HG03135 (cell line): ENCODE data around the gene SLC22A23.

Experiments used
- ATAC-seq: cut with Tn5 transposase; IDR thresholded peaks from one replicate; pipeline ENCODE4 v1.9.1; 2021; ENCODE audit warnings: mild to moderate bottlenecking, moderate library complexity; ENCODE audit not compliant: unreplicated experiment

Gene SLC22A23

DNA sequence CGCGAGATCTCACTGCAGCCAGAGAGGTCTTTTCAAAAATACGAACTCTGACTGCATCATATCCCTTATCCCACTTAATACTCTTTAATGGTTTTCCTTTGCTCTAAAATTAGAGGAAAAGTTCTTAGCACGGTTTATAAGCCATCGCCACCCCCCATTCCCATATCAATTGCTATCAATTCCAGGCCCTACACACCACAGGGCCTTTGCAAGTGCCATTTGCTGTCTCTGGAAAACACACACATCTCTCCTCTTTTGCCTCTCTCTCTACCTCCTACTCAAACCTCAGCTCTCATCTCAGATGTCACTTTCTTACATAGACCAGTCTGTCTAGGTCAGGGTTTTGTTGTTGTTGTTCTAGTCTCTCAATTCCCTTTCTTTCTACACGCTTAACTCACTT, 9.8 kb downstream of the SLC22A23 start:
- no peak for ATAC-seq

GRCh38 chr6:3446184-3446583, 10.7 kb downstream of the SLC22A23 start:
- ATAC-seq = no peak

GRCh38 chr6:3444276-3445088, 12.4 kb downstream of the SLC22A23 start:
- no peak for ATAC-seq

DNA sequence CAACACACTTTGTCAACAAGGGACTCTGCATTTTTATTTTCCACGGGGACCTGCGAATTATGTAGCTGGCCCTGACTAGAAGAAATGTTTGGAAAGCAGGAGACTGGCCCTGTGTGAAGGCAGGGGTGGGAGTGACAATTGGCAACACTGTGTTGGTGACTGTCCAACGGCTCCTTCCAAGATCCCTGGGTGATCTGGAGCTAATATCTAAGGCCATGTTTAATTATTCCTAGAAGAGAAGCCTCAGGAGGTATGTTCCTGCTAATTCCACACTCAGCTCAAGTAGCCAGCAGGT, 13.7 kb downstream of the SLC22A23 start:
- ATAC-seq = no peak

DNA sequence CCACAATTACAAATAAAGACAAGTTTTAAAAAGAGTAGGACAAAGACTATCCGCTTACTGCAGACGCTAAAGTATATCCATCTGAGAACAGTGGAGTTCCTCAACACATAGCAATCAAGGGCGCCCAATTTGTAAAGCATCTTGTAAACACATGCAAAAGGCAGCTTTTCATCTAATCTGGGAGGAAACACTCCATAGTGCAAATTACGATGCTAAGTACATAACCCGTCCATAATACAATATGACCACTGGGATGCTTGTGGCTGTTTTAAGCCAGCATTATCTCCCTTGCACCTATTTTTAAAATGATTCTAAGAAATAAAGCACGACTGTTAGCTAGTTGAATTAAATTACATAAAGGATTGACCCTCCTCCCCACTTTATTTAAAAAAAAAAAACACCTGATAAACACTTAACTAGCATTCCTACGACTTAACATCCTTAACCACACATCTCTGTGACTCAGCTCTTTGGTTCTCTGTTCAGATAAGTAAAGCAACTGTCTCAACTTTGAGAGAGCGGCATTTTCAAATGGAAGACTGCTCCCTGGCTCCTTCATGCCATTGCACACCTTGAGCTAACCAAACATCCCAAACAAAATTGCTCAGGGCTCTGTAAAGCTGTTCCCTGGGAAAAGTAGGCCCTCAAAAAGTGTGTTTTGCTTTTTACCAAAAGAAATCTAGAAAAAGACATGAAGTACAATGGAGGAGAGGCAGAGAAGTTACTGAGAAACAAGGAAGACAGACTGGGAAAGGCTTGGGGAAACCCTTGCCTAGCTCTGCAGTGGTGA, 14.2 kb downstream of the SLC22A23 start:
- ATAC-seq = no peak

- no peak for ATAC-seq
These were observed 15.9 kb downstream of the SLC22A23 start for GRCh38 chr6:3440911-3441310.

DNA sequence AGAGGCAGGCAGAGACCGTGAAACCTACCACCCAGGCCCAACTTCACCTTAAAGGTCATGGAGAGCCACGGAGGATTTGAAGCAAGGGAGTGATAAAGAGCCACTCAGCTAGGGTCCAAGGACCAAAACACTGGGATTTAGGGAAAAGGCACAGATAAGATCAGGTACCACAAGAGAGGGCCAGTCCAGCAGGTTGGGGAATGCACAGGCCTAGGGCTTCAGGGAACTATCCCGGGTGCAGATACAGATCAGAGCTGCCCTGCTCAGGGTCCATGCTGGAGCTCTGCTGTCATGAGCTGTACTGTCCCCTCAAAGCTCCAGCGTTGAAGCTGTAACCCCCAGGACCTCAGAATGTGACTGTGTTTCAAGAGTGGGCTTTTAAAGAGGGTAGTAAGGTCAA, 16.9 kb downstream of the SLC22A23 start:
- no peak for ATAC-seq

DNA sequence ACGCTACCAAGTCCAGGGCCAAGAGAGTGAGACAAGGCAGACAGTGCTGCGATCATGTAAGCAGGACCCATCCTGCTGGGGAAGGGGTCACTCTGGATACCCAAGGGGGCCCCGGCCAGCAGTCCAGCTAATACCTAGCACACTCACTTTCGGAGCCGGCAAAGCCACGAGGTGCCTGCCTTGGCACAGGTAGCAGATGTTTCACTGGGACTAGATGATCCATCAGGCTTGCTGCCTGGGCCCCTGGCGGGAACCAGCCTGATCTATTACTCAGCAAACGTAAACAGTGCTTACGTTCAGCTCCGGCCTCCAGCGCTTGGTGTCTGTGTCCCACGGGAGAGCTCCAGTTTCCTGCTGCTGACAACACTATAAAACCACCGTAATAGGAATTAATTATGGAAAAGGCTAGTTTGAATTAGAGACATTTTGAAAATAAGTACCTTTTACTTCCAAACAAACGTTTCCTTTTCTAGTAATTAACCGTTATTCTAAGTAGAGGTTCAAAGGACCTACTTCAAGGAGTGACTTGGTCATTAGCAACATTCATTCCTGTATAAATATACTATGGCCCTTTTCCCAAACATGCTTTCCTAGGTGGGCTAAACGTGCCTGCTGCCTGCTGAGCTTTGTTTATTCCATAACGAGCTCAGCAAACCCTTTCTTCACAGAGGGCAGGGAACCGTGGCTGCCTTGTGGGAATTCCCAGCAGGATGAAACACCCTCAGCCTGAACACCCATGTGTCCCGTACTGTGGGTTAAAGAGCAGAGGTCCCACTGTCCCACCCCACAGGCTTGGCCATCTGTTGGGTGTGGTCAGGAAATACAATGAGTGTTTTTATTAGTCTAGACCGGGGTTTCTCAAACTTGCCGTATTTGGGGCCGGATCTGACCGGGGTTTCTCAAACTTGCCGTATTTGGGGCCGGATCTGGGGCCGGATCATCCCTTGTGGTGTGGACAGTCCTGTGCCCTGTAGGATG, 18.4 kb downstream of the SLC22A23 start:
- ATAC-seq = no peak

GRCh38 chr6:3433005-3433404, 23.8 kb downstream of the SLC22A23 start:
- ATAC-seq = no peak

DNA sequence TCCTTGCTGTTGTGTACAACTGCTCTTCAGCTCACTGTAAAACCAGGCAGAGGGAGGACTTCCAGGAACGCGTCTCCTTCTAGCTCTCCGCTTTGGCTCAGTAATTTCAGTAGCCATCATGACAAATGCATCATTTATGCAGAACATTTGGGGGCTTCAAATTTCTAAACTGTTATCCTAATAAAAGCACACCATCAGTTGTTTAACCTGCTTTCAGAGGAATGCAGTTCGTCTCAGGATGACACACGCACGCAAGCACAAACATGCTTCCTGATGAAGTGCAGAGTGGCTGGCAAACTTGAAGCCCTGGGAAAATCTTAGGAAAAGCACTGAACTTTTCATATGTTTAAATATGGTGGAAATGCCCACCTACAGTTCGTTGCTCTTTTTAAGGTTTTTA, 24.4 kb downstream of the SLC22A23 start:
- no peak for ATAC-seq

GRCh38 chr6:3431994-3432393, 24.9 kb downstream of the SLC22A23 start:
- ATAC-seq = no peak

- ATAC-seq = no peak
These were observed 27.6 kb downstream of the SLC22A23 start for GRCh38 chr6:3429211-3429610.

GRCh38 chr6:3428700-3429099, 28.1 kb downstream of the SLC22A23 start:
- no peak for ATAC-seq

DNA sequence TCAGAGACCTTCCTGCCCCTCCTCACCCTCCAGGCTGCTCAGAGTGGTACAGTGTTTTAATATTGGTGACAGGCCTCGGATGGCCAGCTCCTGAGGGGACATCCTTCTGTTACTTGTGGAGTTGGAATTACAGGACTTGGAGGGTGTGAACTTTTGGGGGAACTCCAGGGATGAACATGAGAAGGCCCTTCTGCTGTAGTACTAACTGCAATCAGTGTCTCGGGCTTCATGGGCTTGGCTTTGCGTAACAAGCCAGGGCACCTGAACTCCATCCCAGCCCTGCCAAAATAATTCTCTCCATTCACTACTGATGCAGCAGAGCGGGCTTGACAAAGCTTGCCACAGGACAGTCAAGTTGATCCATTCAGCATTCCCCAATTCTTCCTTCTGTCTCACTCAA, 28.6 kb downstream of the SLC22A23 start:
- no peak for ATAC-seq

DNA sequence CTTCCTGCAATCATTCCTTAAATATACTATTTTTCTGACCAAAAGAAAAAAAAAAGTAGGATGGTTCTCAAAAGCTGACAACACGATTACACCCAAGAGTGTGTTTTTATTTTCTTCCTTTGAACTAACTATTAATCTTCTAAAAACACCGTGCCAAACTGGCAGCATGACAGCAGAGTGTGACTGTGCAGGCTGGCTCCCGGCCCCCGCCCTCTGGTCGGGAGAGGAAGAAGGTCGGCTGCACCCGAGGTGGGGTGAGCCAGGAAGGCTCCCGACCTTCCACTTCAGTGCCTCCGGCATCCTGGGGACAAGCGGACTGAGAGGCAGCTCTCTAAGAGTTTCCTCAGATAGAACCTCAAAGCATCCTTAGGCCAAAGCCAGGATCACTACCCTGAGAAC, 29.2 kb downstream of the SLC22A23 start:
- no peak for ATAC-seq

DNA sequence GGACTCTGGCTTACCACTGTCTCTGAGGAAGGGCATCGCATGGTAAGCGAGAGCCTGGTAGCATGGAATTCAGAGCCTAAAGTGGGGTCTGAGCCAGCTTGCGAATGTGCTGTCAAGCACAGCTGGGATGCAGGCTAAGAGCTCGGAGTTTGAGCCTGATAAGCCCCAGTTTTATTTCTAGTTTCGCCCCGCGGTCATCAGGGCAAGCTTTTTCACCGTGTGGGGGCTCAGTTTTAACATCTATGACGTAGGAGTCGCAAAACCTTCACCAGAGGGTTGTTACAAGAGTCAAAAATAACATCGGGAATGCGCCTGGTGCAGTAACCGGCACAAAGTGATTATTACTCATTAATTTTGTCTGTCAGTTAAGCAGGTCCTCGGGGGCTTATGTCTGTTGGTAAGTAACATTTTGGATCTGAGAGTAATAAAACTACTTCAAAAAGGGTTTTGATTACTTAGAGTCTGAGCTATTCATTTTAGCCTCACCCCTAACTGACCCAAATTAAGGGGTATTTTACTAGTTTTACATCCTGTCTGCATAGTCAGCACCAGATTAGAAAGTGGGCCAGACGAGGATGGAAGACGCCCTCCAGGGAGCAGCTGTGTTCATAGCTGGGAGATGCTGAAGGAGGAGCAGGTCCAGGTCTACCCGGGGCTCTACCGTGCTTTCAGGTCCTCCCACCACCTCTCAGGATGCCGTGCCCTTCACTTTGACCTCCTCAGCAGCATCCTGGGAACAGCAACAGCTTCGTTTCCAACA, 29.7 kb downstream of the SLC22A23 start:
- ATAC-seq = no peak

DNA sequence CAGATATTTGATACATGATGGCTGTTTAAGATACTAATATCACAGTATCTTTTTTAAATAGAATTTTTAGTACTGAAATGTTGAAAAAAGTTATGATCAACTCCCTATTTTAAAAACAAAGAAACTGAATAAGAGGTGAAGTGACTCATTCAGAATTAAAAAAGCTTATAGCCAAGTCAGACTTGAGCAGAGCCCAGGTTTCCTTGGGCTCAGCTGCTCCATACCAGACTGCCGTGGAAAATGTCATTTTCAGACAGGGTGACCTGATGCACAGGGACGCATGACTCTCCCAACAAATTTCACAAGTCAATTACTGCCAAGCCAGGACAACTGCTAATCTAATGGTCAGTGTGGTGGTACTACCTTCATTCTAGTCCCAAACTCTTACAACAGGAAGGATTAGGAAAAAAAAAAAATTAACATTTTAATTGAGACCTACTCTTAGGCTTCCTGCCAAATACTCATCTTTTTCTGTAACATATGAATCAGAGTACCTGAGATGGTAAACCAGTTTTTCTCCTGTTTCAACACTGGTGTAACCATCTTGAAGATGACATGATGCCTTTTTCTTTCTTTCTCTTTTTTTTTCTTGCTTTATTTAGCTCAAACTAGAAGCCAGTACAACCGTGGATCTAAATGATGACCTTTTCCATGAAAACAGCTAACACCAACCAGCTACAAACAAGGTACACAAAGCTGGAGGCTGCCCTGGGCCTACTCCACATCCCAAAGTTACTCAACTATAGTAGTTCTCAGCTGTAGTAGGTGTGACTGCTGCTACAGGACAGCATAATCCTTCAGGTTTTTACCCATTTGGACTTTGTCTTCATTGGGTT, 30.5 kb downstream of the SLC22A23 start:
- ATAC-seq = no peak

- ATAC-seq = no peak
These were observed 31.3 kb downstream of the SLC22A23 start for GRCh38 chr6:3425574-3425973.

DNA sequence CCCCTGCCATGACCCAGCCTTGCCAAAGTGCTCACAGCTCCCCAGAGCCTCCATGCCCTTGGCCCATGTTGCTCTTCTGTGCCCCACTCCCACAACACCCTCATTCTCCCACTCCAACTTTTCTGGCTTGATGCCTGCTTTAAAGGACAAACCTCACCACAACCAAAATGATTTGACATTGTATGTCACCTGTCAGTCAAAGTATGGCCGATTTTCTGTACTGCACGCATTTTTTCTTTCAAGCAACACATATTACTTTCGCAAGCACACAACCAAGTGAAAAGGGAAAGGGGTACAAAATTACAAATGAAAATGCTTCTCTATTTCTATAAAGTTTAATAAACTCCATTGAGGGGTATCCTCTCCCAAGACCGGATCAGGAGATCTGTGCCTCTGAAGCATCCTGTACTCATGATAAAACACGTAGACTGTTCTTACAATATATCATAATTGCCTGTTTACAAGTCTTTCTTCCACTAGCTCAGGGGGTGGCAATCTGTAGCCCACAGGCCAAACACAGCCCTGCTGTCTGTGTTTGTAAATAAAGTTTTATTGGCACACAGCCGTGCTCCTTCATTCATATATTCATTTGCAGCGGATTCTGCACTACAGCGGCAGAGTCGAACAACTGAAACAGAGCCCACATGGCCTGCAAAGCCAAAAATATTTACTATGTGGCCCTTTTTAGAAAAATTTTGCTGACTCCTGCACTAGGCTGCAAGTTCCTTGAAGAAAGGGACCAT, 32.5 kb downstream of the SLC22A23 start:
- no peak for ATAC-seq
